Prostate gland (tissue), 2 donors: Measurements from ENCODE around the gene ZGPAT. TPM values are rescaled to one million over a fixed set of nuclear protein-coding genes. Genes with fewer than 3 reads are reported as not detected.
A peak's percentile ranks its signal among the peaks of the same experiment; 100 is the strongest.

Source experiments
- DNase-seq: peaks from one replicate; pipeline ENCODE4 v3.0.0-alpha.2; 2019; ENCODE audit warnings: low spot score
- H3K27ac ChIP-seq, 2 donors: fragments of 200-600 bp; sonication (generic); 2 replicates each; pipeline ENCODE4 v1.5.1; 2017 to 2019
- H3K27me3 ChIP-seq: fragments of 200-600 bp; sonication (generic); replicated peaks from 2 replicates; pipeline ENCODE4 v1.5.1; 2019; ENCODE audit not compliant: insufficient read depth
- H3K36me3 ChIP-seq, 2 donors: fragments of 200-600 bp; sonication (generic); 1 replicate in 1 of 2; 2 replicates in 1 of 2; pipeline versions ENCODE4 v1.5.1 to v1.8.1; 2017 to 2019
- H3K4me1 ChIP-seq: fragments of 200-600 bp; sonication (generic); replicated peaks from 2 replicates; pipeline ENCODE4 v1.5.1; 2019
- H3K4me3 ChIP-seq, 2 donors: fragments of 200-600 bp; sonication (generic); 2 replicates each; pipeline ENCODE4 v1.5.1; 2017 to 2019
- H3K9me3 ChIP-seq: fragments of 200-600 bp; sonication (generic); 2 replicates; pipeline ENCODE4 v1.5.1; 2017
- POLR2A ChIP-seq: fragments of 450-650 bp; IDR thresholded peaks from one replicate; pipeline ENCODE4 v1.6.1; 2016; ENCODE audit warnings: antibody characterized with exemption, mild to moderate bottlenecking
- POLR2AphosphoS5 ChIP-seq: sonication (generic); formaldehyde crosslinking; IDR thresholded peaks from one replicate; pipeline ENCODE4 v1.6.1; 2017; ENCODE audit warnings: antibody characterized with exemption
- WGBS: methylation state at CpG from one replicate; pipeline ENCODE4 v1.1.5; 2018; 5-methylcytosine and 5-hydroxymethylcytosine counted together
- intact Hi-C: fragments of 100-400 bp; cut with DNase I; formaldehyde crosslinking; loops from one replicate; pipeline ENCODE4 v1.14.2; 2022
- total RNA-seq, 2 donors: library from RNA; depleted of rRNA; stranded (reverse); fragments of >200 nt; gene quantifications; one replicate each; pipeline ENCODE4 v1.1.0, GENCODE V29; 2016
- TF ChIP-seq, protein P1 (sequence below), 4 experiments: fragments of 200-600 bp in 2 of 4; fragments of 450-650 bp in 2 of 4; sonication (generic) in 2 of 4; IDR thresholded peaks; 1 replicate in 3 of 4; 2 replicates in 1 of 4; pipeline ENCODE4 v1.5.1; 2016 to 2019; ENCODE audit warnings: antibody characterized with exemption in 4 of 4, mild to moderate bottlenecking in 2 of 4, moderate library complexity in 2 of 4

The ZGPAT gene
- total RNA-seq, 2 donors from 2014 or later: 29.3 to 55.5 TPM

DNA sequence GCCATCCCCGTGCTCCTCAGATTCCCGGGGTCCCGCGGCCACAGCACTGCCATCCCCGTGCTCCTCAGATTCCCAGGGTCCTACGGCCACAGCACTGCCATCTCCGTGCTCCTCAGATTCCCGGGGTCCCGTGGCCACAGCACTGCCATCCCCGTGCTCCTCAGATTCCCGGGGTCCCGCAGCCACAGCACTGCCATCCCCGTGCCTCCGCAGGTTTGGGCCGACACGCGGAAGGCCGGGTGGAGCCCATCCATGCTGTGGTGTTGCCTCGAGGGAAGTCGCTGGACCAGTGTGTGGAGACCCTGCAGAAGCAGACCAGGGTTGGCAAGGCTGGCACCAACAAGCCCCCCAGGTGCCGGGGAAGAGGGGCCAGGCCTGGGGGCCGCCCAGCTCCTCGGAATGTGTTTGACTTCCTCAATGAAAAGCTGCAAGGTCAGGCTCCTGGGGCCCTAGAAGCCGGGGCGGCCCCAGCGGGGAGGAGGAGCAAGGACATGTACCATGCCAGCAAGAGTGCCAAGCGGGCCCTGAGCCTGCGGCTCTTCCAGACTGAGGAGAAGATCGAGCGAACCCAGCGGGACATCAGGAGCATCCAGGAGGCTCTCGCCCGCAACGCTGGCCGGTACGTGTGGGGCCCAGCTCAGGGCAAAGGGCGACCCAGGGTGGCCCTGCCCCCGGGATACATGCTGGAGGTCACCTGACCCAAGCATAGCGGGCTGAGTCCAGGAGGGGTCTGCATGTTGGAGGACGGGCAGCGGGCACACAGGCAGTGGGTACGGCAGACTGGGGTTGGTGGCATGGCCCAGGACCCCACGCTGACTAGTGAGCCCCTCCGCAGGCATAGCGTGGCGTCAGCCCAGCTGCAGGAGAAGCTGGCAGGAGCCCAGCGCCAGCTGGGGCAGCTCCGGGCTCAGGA, 27.4 kb downstream of the ZGPAT start:
- TF ChIP-seq POLR2AphosphoS5 (no peak), POLR2A (no peak)
- TF ChIP-seq, protein P1, sequence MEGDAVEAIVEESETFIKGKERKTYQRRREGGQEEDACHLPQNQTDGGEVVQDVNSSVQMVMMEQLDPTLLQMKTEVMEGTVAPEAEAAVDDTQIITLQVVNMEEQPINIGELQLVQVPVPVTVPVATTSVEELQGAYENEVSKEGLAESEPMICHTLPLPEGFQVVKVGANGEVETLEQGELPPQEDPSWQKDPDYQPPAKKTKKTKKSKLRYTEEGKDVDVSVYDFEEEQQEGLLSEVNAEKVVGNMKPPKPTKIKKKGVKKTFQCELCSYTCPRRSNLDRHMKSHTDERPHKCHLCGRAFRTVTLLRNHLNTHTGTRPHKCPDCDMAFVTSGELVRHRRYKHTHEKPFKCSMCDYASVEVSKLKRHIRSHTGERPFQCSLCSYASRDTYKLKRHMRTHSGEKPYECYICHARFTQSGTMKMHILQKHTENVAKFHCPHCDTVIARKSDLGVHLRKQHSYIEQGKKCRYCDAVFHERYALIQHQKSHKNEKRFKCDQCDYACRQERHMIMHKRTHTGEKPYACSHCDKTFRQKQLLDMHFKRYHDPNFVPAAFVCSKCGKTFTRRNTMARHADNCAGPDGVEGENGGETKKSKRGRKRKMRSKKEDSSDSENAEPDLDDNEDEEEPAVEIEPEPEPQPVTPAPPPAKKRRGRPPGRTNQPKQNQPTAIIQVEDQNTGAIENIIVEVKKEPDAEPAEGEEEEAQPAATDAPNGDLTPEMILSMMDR (IDR thresholded peaks at IDR 0.05): no peak
- peaks cover 12% of the 10 kb centered on the region for H3K4me1 ChIP-seq
- peaks cover 4% of the 10 kb centered on the region in 2 donors for H3K36me3 ChIP-seq
- DNase-seq: no peak
- no peak overlapping the region for H3K27ac ChIP-seq
- WGBS: 87% methylated on average over 43 of the region's 48 CpGs
- H3K27me3 ChIP-seq: no peaks in the 10 kb centered on the region
- intact Hi-C loops: loop anchor here (5.0 kb wide), 1 partner anchor 78 kb away; the partner anchor contains the start of gene RTEL1
- H3K4me3 ChIP-seq: no peak overlapping the region
- H3K9me3 ChIP-seq: no peaks in the 10 kb centered on the region

DNA sequence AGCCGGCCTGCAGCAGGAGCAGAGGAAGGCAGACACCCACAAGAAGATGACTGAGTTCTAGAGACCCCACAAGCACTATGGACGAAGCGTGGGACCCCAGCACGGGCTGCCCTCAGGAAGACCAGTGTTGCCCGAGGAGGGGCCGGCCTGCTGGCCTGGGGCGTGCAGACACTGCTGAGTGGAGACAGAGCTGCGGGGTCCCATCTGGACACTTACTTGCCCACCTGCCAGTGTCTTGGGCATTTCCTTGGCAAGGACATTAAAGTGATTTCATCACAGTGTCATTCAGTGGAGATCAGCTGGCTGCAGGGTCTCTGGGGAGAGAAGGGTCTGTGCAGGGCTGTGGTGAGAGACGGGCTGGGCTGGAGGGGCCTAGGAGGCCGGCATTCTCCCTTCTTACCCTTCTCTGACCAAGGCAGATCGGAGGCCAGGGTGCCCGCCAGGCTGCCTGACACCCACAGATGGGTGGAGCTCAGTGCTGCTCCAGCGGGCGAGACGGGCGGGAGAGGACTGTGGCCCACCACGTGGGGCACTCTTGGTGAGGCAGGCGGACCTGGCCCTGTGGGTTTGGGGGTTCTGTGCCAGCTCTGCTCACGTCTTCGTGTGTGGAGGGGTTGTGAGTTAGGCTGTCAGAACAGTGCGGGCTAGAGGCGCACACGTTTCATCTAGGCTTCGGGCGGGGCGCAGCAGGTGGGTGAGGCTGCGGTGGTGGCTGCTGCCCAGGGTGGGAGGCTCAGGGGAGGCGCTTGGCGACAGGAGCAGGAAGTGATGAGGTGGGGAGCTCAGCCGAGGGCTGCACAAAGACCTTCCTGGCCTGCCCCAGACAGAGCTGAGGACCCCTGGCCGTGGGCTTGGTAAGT, 28.2 kb downstream of the ZGPAT start, which contains the start of gene LIME1:
Gene LIME1 (plus strand): TSS at position 806 of the 860 bp plus-strand sequence. CDS start 886 bp downstream, outside the sequence.
- no peak for DNase-seq
- WGBS: 84% methylated on average over 31 of the region's 31 CpGs
- H3K27me3 ChIP-seq: no peaks in the 10 kb centered on the region
- intact Hi-C loops: loop anchor here (5.0 kb wide), 1 partner anchor 79 kb away; the partner anchor contains the start of gene RTEL1
- peak within 1 kb of the TSS; percentile 13 to 24 for H3K4me3 ChIP-seq
- no peaks in the 10 kb centered on the region for H3K9me3 ChIP-seq
- H3K4me1 ChIP-seq: peaks cover 13% of the 10 kb centered on the region
- H3K27ac ChIP-seq: no peak within 1 kb of the TSS
- TF ChIP-seq POLR2A: no peak
- TF ChIP-seq, protein P1 (IDR thresholded peaks at IDR 0.05): no peak
- H3K36me3 ChIP-seq: peaks cover 4% of the 10 kb centered on the region in 2 donors

DNA sequence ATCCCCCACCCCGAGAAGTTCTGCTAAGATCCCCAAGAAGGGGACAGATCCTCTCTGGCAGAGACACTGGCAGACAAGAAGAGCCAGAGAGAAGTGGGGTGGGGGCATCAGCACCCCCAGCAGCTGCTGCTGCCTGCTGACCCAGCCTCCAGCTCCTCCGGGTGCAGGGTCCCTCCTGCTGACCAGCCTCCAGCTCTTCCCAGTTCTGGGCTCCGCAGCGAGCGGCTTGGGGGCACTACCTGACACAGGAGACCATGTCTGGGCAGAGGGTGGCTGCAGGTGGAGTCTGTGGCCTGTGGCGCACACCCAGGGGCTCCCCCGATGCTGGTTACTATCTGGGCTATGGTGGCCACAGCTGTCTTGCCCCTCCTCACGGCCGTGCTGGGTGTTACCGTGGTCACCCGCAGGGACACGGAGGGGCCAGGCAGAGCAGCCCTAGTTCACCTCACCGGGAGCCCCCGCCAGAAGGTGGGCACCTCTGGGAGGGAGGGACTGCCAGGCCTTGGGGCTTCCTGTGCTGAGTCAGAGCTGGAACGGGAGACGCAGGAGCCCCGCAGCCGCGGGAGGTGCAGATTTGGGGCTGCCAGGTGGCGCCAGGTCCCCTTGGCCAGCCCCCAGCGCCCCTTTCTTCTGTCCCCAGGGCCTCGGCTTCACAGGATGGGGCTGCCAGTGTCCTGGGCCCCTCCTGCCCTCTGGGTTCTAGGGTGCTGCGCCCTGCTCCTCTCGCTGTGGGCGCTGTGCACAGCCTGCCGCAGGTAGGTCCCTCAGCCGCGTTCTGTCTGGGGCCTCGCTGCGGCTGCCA, 29.3 kb downstream of the ZGPAT start:
- TF ChIP-seq POLR2A: no peak
- TF ChIP-seq POLR2AphosphoS5: no peak
- TF ChIP-seq, protein P1 (IDR thresholded peaks at IDR 0.05): no peak

DNA sequence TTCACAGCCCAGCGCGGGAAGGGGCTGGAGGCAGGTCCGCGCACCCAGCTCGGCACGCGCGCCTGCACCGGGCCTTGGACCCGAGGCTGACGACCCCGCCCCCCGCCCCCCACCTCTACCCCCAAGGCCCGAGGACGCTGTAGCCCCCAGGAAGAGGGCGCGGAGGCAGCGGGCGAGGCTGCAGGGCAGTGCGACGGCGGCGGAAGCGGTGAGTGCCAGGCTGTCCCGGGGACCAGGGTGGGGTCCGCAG, 29.8 kb downstream of the ZGPAT start:
- Histone ChIP-seq H3K4me3 (peak overlapping the region; percentile 13 to 24), H3K4me1 (peaks cover 29% of the 10 kb centered on the region), H3K9me3 (no peaks in the 10 kb centered on the region), H3K36me3 (peaks cover 4% of the 10 kb centered on the region in 2 donors), H3K27ac (no peak overlapping the region), H3K27me3 (no peaks in the 10 kb centered on the region)
- DNase-seq: no peak
- 34% methylated on average over 22 of the region's 26 CpGs for WGBS
- intact Hi-C loops: loop anchor here (5.0 kb wide), 1 partner anchor 80 kb away; the partner anchor contains the start of gene RTEL1
- TF ChIP-seq, protein P1 (IDR thresholded peaks at IDR 0.05): no peak
- TF ChIP-seq POLR2A (no peak), POLR2AphosphoS5 (no peak)

More for the DNA sequence above, 29.3 kb downstream of the ZGPAT start:
- WGBS: 61% methylated on average over 30 of the region's 30 CpGs
- intact Hi-C loops: loop anchor here (5.0 kb wide), 1 partner anchor 80 kb away; the partner anchor contains the start of gene RTEL1
- peaks cover 4% of the 10 kb centered on the region in 2 donors for H3K36me3 ChIP-seq
- H3K27me3 ChIP-seq: no peaks in the 10 kb centered on the region
- peak overlapping the region; percentile 13 to 24 for H3K4me3 ChIP-seq
- H3K9me3 ChIP-seq: no peaks in the 10 kb centered on the region
- no peak for DNase-seq
- peaks cover 23% of the 10 kb centered on the region for H3K4me1 ChIP-seq
- H3K27ac ChIP-seq: no peak overlapping the region
